Left forelimb (tissue), 1 donor: ENCODE results near the gene CLTC.

Source experiments
- DNase-seq: peaks from one replicate; pipeline ENCODE4 v3.0.0-alpha.2; 2018; ENCODE audit warnings: low spot score

Gene CLTC

DNA sequence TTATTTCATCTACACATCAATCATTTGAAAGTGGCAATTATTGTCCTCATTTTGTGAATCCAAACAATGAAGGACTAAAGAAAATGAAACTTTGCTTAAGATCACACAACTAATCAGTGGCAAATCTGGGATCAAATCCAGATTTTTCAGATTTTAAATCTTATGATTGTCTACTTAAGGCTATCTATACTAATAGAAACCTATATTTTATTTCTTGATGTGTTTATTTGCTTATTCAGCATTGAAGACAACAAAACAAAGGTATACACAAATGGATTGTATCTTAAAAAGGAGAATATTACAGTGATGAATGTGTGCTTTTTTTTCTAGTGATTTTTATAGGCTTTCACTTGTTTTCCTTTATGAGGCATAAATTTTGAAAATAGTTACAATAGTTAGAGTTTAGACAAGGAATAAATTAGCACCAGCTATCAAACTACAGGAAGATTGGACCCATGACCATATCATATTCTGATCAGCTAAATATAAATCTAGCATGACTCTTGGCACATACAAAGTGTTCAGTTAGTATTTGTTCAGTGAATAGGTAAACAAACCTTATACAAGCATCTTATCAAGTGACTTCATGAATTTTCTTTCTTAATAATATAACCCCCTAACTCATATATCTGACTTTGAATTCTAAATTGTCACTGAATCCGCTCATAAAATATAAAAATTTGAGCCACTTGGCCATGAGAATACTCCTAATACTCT is 108.3 kb downstream of the CLTC start:
- no peak for DNase-seq

DNA sequence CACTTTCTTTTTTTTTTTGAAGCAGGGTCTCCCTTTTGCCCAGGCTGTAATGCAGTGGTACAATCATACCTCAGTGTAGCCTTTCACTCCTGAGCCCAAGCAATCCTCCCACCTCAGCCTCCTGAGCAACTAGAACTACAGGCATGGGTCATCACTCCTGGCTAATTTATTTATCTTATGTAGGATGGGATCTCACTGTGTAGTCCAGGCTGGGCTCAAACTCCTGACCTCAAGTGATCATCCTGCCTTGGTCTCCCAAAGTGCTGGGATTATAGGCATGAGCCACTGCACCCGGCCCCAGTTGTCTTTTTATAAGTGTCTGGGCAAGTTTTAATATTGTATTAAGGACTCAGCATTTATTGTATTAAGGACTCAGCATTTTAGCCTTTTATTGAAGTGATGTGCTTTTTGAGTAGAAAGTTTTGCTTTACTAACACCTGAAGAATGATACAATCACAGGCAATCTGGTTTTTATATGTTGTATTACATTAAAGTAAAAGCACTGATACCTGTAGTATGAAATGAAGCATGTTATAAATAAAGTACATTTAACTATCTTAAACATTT is 110.7 kb downstream of the CLTC start:
- DNase-seq, result no peak

DNA sequence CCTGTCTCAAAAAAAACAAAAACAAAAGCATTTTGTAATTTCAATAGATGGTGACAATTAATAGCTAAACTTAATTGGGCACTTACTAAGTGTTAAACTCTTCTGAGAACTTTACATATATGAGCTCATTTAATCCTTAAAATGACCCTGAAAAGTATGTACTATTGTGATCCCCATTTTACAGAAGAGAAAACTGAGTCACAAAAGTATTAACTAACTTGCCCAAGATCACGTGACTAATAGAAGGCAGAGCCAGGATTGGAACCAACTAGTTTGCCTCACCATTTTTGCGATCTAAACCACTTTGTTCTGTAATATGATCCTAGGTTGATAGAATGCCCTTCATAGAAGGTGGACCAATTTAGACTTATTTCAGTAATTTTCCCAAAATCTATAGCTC is 114.0 kb downstream of the CLTC start:
- no peak for DNase-seq

DNA sequence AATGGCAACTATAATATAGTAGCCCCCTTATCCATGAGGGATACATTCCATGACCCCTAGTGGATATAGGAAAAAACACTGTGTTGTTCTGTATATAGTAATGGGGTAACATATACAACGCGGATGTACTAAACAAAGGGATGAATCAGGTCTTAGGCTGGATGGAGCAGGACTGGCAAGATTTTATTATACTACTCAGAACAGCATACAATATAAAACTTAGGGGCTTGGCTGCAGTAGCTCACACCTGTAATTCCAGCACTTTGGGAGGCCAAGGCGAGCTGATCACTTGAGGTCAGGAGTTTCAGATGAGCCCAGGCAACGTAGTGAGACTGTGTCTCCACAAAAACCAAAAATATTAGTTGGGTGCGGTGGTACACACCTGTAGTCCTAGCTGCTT is 114.5 kb downstream of the CLTC start:
- no peak for DNase-seq

DNA sequence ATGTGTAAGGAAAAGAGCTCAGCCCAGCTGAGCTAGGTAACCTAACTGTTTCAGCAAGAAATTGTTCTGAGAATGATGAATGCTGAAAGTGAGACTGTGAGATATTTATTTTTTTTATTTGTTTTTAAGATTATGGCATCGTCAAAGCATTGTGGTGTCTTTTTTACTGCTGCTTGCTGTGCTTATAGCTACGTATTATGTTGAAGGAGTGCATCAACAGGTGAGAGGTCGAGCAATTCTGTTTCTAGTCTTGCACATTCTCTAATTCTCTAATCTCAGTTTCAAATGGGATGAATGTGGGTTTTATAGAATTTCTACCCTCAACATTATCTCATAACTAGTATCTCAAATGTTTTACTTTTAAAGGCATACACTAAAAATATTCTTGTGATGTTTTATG is 117.6 kb downstream of the CLTC start:
- no peak for DNase-seq

DNA sequence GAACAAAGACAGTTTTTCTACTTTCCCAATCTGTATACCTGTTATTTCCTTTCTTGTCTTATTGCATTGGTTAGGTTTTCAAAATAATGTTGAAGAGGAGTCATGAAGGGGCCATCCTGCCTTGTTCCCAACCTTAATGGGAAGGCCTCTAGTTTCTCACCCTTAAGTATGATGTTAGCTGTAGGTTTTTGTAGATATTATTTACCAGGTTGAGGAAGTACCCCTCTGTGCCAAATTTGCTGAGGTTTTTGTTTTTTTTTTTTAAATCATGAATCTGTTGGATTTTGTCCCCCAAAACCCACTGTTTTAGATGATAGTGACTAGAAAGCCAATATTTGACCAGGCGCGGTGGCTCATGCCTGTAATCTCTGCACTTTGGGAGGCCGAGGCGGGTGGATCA is 124.1 kb downstream of the CLTC start:
- DNase-seq, result no peak

DNA sequence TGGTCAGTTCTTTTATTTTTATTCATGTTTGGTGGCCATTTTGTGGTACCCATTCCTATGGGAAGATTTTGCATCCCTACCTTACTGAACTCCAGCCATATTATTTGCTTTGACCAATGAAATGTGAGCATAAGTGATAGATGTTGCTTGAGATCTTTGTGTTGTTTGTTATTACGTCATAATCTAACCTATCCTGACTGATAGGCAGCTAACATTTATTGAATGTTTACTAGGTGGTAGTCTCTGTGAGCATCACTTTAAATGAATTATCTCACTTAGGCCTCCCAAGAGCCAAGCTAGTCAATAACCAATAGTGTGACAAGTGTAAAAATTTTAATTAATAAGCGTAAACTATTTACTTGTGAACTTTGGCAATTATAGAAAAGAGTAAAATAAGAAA is 125.3 kb downstream of the CLTC start:
- no peak for DNase-seq
